ENCODE results near the gene SMG6. TPM values are rescaled to one million over a fixed set of nuclear protein-coding genes. Genes with fewer than 3 reads are reported as not detected.
A peak's percentile ranks its signal among the peaks of the same experiment; 100 is the strongest.

The SMG6 gene
- total RNA-seq, 1 donor from 2014 or later = 9.2 TPM

- Histone ChIP-seq H3K36me3 (ENCODE audit: control insufficient read depth, insufficient read depth, low read length) (peaks cover 18% of the 10 kb centered on the region), H3K27me3 (ENCODE audit: control insufficient read depth, insufficient read depth, low read length) (no peaks in the 10 kb centered on the region), H3K4me3 (ENCODE audit: low read depth, low read length) (no peak overlapping the region)
- no peak for TF ChIP-seq CTCF (IDR thresholded peaks at IDR 0.05; ENCODE audit: insufficient read depth, low read length, severe bottlenecking)
- DNase-seq (ENCODE audit: low read depth) = peak; percentile 44
- no peak for FAIRE-seq
Observed at GRCh38 chr17:2084036-2084765, 219.4 kb downstream of the SMG6 start.

- H3K4me3 ChIP-seq (ENCODE audit: low read depth, low read length) = no peak overlapping the region
- no peak for DNase-seq (ENCODE audit: low read depth)
- H3K27me3 ChIP-seq (ENCODE audit: control insufficient read depth, insufficient read depth, low read length) = no peaks in the 10 kb centered on the region
- peaks cover 18% of the 10 kb centered on the region for H3K36me3 ChIP-seq (ENCODE audit: control insufficient read depth, insufficient read depth, low read length)
- no peak for TF ChIP-seq CTCF (IDR thresholded peaks at IDR 0.05; ENCODE audit: insufficient read depth, low read length, severe bottlenecking)
- FAIRE-seq = no peak
Observed at GRCh38 chr17:2083613-2084035, 220.0 kb downstream of the SMG6 start.

- Histone ChIP-seq H3K27me3 (ENCODE audit: control insufficient read depth, insufficient read depth, low read length) (no peaks in the 10 kb centered on the region), H3K4me3 (ENCODE audit: low read depth, low read length) (no peak overlapping the region), H3K36me3 (ENCODE audit: control insufficient read depth, insufficient read depth, low read length) (peaks cover 18% of the 10 kb centered on the region)
Observed at GRCh38 chr17:2082003-2082781, 221.4 kb downstream of the SMG6 start.

DNA sequence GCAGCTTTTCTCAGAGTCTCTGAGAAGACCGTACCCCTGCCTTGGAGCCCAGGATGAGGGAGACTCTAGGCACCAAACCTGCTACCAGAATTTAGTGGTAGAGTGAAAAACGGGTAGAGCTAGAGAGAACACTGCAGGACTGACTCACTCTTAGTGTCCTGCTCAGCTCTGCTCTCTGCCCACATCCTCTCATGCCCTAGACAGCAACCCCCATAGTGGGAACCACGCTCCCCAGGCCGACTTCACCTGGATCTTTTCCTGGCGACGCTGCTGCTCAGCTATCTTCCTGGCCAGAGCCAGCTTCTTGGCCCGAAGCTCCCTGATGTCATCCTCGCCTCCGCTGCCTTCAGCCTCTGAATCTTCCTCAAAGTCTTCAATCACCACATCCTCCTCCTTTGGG lies 222.0 kb downstream of the SMG6 start:
- Histone ChIP-seq H3K4me3 (ENCODE audit: low read depth, low read length) (no peak overlapping the region), H3K36me3 (ENCODE audit: control insufficient read depth, insufficient read depth, low read length) (peaks cover 21% of the 10 kb centered on the region), H3K27me3 (ENCODE audit: control insufficient read depth, insufficient read depth, low read length) (no peaks in the 10 kb centered on the region)
- DNase-seq (ENCODE audit: low read depth) (no peak), FAIRE-seq (no peak)
- TF ChIP-seq CTCF (IDR thresholded peaks at IDR 0.05; ENCODE audit: insufficient read depth, low read length, severe bottlenecking) = no peak

More at GRCh38 chr17:2082003-2082781, 221.4 kb downstream of the SMG6 start:
- no peak for TF ChIP-seq CTCF (IDR thresholded peaks at IDR 0.05; ENCODE audit: insufficient read depth, low read length, severe bottlenecking)
- DNase-seq (ENCODE audit: low read depth) = no peak
- FAIRE-seq = peak; percentile 50

- DNase-seq (ENCODE audit: low read depth) (no peak), FAIRE-seq (no peak)
- no peak overlapping the region for H3K4me3 ChIP-seq (ENCODE audit: low read depth, low read length)
- H3K27me3 ChIP-seq (ENCODE audit: control insufficient read depth, insufficient read depth, low read length) = no peaks in the 10 kb centered on the region
- TF ChIP-seq CTCF (IDR thresholded peaks at IDR 0.05; ENCODE audit: insufficient read depth, low read length, severe bottlenecking) = no peak
- peaks cover 16% of the 10 kb centered on the region for H3K36me3 ChIP-seq (ENCODE audit: control insufficient read depth, insufficient read depth, low read length)
Observed at GRCh38 chr17:2077040-2077439, 226.5 kb downstream of the SMG6 start.

Data from bronchial epithelial cell (primary cell).